HCT116 (cell line): Measurements from ENCODE around the gene TGM2. TPM values are rescaled to one million over a fixed set of nuclear protein-coding genes. Genes with fewer than 3 reads are reported as not detected.

Experiments
- ATAC-seq: fragments of 200-7000 bp; cut with Tn5 transposase; 2 replicates; pipeline ENCODE4 v1.9.1; 2020; ENCODE audit warnings: mild to moderate bottlenecking, moderate library complexity
- BruUV-seq: library from RNA; stranded (reverse); fragments of 400-500 nt; replicated peaks from 2 replicates; lab custom pipeline; 2021; lab: Mats Ljungman, UMichigan
- CTCF ChIA-PET: fragments of 300-600 bp; sonication (Branson Sonifier 250); formaldehyde crosslinking; loops from one replicate; lab custom pipeline; 2021; ENCODE audit warnings: antibody characterized with exemption; lab: Charles Lee
- POLR2A ChIA-PET: fragments of 300-600, 350-600 bp; sonication (Branson Sonifier 250); formaldehyde crosslinking; loops from one replicate; lab custom pipeline; 2021; ENCODE audit warnings: antibody characterized with exemption; lab: Charles Lee
- RAD21 ChIA-PET, 2 experiments: fragments of 300-600 bp; sonication (Branson Sonifier 250); formaldehyde crosslinking; loops; one replicate each; lab custom pipeline; 2023; ENCODE audit warnings: low total read pairs in 2 of 2; ENCODE audit not compliant: uncharacterized antibody in 2 of 2, unreplicated experiment in 2 of 2, low non-redundant PET in 1 of 2; lab: Charles Lee
- DNase-seq: peaks from one replicate; pipeline ENCODE4 v3.0.0-alpha.2; 2010; ENCODE audit warnings: low read depth, low spot score
- H2AFZ ChIP-seq: fragments of 200-600 bp; shearing (Covaris generic), sonication (generic); 2 replicates; pipeline ENCODE4 v1.6.1; 2017; ENCODE audit warnings: low read depth, mixed run types, mixed read lengths, antibody characterized with exemption, low read length; ENCODE audit not compliant: poor library complexity, severe bottlenecking
- H3K27ac ChIP-seq: 2 replicates; pipeline ENCODE4 v1.5.1; 2012; ENCODE audit warnings: low read depth, low read length
- H3K27me3 ChIP-seq: fragments of 200-600 bp; sonication (generic); 2 replicates; pipeline ENCODE4 v1.6.1; 2016; ENCODE audit warnings: mixed run types, low read length, mixed read lengths; ENCODE audit not compliant: insufficient read depth
- H3K36me3 ChIP-seq, 2 experiments: fragments of 200-500 bp in 1 of 2; fragments of 200-600 bp in 1 of 2; sonication (Bioruptor generic) in 1 of 2; sonication (generic) in 1 of 2; 2 replicates each; pipeline versions ENCODE4 v1.5.1 to v1.6.1; 2014 to 2016; ENCODE audit warnings: low read length in 2 of 2, inconsistent platforms in 1 of 2, mixed read lengths in 1 of 2, mixed run types in 1 of 2; ENCODE audit not compliant: insufficient read depth in 2 of 2, control insufficient read depth in 1 of 2
- H3K4me1 ChIP-seq, 2 experiments: fragments of 200-600 bp in 1 of 2; sonication (generic) in 1 of 2; 2 replicates each; pipeline versions ENCODE4 v1.5.1 to v1.6.1; 2012 to 2017; ENCODE audit warnings: low read length in 2 of 2, inconsistent platforms in 1 of 2, mild to moderate bottlenecking in 1 of 2, mixed read lengths in 1 of 2, mixed run types in 1 of 2, moderate library complexity in 1 of 2; ENCODE audit not compliant: insufficient read depth in 2 of 2, control insufficient read depth in 1 of 2
- H3K4me2 ChIP-seq: fragments of 200-600 bp; sonication (generic); 2 replicates; pipeline ENCODE4 v1.6.1; 2017; ENCODE audit warnings: mixed run types, low read length, mixed read lengths
- H3K4me3 ChIP-seq, 2 experiments: fragments of 200-600 bp in 1 of 2; sonication (generic) in 1 of 2; replicated peaks in 1 of 2; 2 replicates each; pipeline ENCODE4 v1.5.1; 2011 to 2016; ENCODE audit warnings: low read length in 2 of 2, control low read depth in 1 of 2, low read depth in 1 of 2, mild to moderate bottlenecking in 1 of 2, mixed read lengths in 1 of 2, mixed run types in 1 of 2
- H3K79me2 ChIP-seq: fragments of 200-600 bp; sonication (generic); 2 replicates; pipeline ENCODE4 v1.6.1; 2017; ENCODE audit warnings: mild to moderate bottlenecking, mixed run types, low read length, moderate library complexity, mixed read lengths; ENCODE audit not compliant: insufficient read depth
- H3K9ac ChIP-seq: fragments of 200-600 bp; sonication (generic); 2 replicates; pipeline ENCODE4 v1.6.1; 2016; ENCODE audit warnings: low read length, mixed read lengths
- H3K9me2 ChIP-seq: fragments of 200-600 bp; sonication (generic), shearing (Covaris generic); 2 replicates; pipeline ENCODE4 v1.6.1; 2017; ENCODE audit warnings: mixed run types, mild to moderate bottlenecking, moderate library complexity; ENCODE audit not compliant: insufficient read depth
- H3K9me3 ChIP-seq, 2 experiments: fragments of 200-500 bp in 1 of 2; fragments of 200-600 bp in 1 of 2; sonication (Bioruptor generic) in 1 of 2; sonication (generic) in 1 of 2; 2 replicates each; pipeline ENCODE4 v1.6.1; 2014 to 2017; ENCODE audit warnings: low read length in 2 of 2, mixed read lengths in 2 of 2, inconsistent platforms in 1 of 2, low read depth in 1 of 2, mild to moderate bottlenecking in 1 of 2, mixed run types in 1 of 2, moderate library complexity in 1 of 2; ENCODE audit not compliant: control insufficient read depth in 1 of 2, insufficient read depth in 1 of 2
- H4K20me1 ChIP-seq: fragments of 200-600 bp; sonication (generic), shearing (Covaris generic); 2 replicates; pipeline ENCODE4 v1.6.1; 2017; ENCODE audit warnings: mixed run types, mild to moderate bottlenecking, moderate library complexity; ENCODE audit not compliant: insufficient read depth
- EGR1 ChIP-seq: IDR thresholded peaks from 2 replicates; pipeline ENCODE4 v1.6.1; 2012; ENCODE audit warnings: low read depth
- ELF1 ChIP-seq: IDR thresholded peaks from 2 replicates; pipeline ENCODE4 v1.6.1; 2012; ENCODE audit warnings: low read depth, borderline replicate concordance
- EZH2phosphoT487 ChIP-seq: fragments of 200-600 bp; IDR thresholded peaks from 2 replicates; pipeline ENCODE4 v1.6.1; 2018; ENCODE audit warnings: antibody characterized with exemption, borderline replicate concordance
- FOSL1 ChIP-seq: IDR thresholded peaks from 2 replicates; pipeline ENCODE4 v1.6.1; 2012; ENCODE audit warnings: low read depth
- POLR2AphosphoS5 ChIP-seq: IDR thresholded peaks from 2 replicates; pipeline ENCODE4 v1.6.1; 2011; ENCODE audit warnings: mild to moderate bottlenecking, low read depth, low read length, moderate library complexity
- SRF ChIP-seq: IDR thresholded peaks from 2 replicates; pipeline ENCODE4 v1.6.1; 2012; ENCODE audit warnings: low read depth
- intact Hi-C: fragments of 100-400 bp; cut with micrococcal nuclease; formaldehyde crosslinking; loops from 2 replicates; pipeline ENCODE4 v1.10.0; 2022
- total RNA-seq: library from RNA; stranded (reverse); gene quantifications from one replicate; pipeline ENCODE4 v1.2.1, GENCODE V29; 2021; ENCODE audit not compliant: unreplicated experiment
- TF ChIP-seq, protein P1 (sequence below), 3 experiments: fragments of 200-600 bp in 1 of 3; sonication (generic) in 1 of 3; IDR thresholded peaks in 2 of 3; conservative IDR thresholded peaks in 1 of 3; 2 replicates each; pipeline ENCODE4 v1.5.1; 2012 to 2017; ENCODE audit warnings: low read depth in 2 of 3, low read length in 2 of 3, antibody characterized with exemption in 1 of 3, borderline replicate concordance in 1 of 3, control low read depth in 1 of 3, mild to moderate bottlenecking in 1 of 3, mixed read lengths in 1 of 3, mixed run types in 1 of 3, moderate library complexity in 1 of 3; ENCODE audit not compliant: insufficient read depth in 1 of 3

TGM2 gene
- total RNA-seq, 1 experiment from 2014 or later, result 6.1 TPM

DNA sequence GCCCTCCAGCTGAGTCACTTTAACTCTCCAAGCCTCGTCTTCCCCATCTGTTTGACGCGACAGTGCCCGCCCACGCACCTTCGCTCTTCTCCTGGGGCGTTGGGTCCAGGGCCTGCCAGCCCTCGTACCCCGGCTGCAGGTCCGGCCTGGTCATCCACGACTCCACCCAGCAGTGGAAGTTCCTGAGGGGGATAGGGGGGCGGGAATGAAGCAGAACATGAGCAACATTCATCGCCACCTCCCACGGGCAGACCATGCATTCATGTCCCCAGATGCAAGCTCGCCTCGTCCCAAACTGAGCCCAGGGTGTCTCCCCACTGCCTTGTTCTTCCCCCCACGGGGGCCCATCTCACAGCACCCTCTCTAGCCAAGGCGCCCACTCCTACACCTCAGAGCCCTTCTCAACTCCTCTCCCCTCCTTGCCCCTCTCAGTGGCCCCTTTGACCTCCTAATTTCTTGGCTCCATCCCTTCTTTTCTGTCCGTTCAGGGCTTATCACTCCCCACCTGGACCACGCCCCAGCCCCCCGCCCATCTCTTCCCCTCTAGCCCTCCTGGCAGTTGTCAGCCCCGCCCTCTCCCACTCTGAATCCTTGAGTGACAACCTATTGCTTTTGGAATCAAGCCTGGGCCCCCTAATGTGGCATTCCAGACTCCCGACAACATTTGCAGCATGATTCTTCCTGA, 23.7 kb downstream of the TGM2 start:
- DNase-seq (no peak), ATAC-seq (no peak)
- Histone ChIP-seq H3K36me3 (no peaks in the 10 kb centered on the region), H3K9me2 (no peaks in the 10 kb centered on the region), H3K4me2 (no peak overlapping the region), H2AFZ (no peak overlapping the region), H3K27ac (no peak overlapping the region), H4K20me1 (no peaks in the 10 kb centered on the region), H3K4me3 (no peak overlapping the region), H3K9me3 (no peaks in the 10 kb centered on the region), H3K9ac (no peak overlapping the region), H3K27me3 (no peaks in the 10 kb centered on the region), H3K79me2 (no peaks in the 10 kb centered on the region), H3K4me1 (peaks cover 25 to 32% of the 10 kb centered on the region in 2 experiments)
- ChIA-PET RAD21 (no interaction called here), POLR2A (no interaction called here), CTCF (no interaction called here)
- BruUV-seq, result no TSS peak
- intact Hi-C loops, result no loop called here
- TF ChIP-seq, protein P1, sequence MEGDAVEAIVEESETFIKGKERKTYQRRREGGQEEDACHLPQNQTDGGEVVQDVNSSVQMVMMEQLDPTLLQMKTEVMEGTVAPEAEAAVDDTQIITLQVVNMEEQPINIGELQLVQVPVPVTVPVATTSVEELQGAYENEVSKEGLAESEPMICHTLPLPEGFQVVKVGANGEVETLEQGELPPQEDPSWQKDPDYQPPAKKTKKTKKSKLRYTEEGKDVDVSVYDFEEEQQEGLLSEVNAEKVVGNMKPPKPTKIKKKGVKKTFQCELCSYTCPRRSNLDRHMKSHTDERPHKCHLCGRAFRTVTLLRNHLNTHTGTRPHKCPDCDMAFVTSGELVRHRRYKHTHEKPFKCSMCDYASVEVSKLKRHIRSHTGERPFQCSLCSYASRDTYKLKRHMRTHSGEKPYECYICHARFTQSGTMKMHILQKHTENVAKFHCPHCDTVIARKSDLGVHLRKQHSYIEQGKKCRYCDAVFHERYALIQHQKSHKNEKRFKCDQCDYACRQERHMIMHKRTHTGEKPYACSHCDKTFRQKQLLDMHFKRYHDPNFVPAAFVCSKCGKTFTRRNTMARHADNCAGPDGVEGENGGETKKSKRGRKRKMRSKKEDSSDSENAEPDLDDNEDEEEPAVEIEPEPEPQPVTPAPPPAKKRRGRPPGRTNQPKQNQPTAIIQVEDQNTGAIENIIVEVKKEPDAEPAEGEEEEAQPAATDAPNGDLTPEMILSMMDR (IDR thresholded peaks at IDR 0.05 in 2 of 3, conservative IDR thresholded peaks at IDR 0.05 in 1 of 3; ENCODE audit: borderline replicate concordance in 1 of 3, insufficient read depth in 1 of 3, low read depth in 2 of 3, low read length in 2 of 3), result no peak
- TF ChIP-seq FOSL1, result no peak
- no peak for TF ChIP-seq ELF1
- TF ChIP-seq POLR2AphosphoS5, result no peak
- TF ChIP-seq EZH2phosphoT487, result no peak
- no peak for TF ChIP-seq EGR1
- TF ChIP-seq SRF, result no peak
